ENCODE results near the gene CHI3L2. TPM values are rescaled to one million over a fixed set of nuclear protein-coding genes. Genes with fewer than 3 reads are reported as not detected.

Gene CHI3L2
- total and polyA plus RNA-seq, 9 of the 15 experiments (the other 6 are each of a cell fraction or from before 2014, with no cell fraction given): 0.07 to 0.27 (median 0.15) TPM; not detected in 6

- TF ChIP-seq ZNF436 (CRISPR knock-in tag; IDR thresholded peaks at IDR 0.05): no peak
- TF ChIP-seq NFATC3 (IDR thresholded peaks at IDR 0.05): no peak
- peak; percentile 76 to 91 (median 79) for TF ChIP-seq CTCF (IDR thresholded peaks at IDR 0.05 in 2 of 3, conservative IDR thresholded peaks at IDR 0.05 in 1 of 3; ENCODE audit: insufficient read depth in 2 of 3, low read depth in 1 of 3, low read length in 3 of 3)
- TF ChIP-seq RAD21 (CRISPR knock-in tag; conservative IDR thresholded peaks at IDR 0.05 in 1 of 2, IDR thresholded peaks at IDR 0.05 in 1 of 2): peak; percentile 53 to 71
These were observed 29.8 kb upstream of the CHI3L2 start (continued) for GRCh38 chr1:111197598-111198284.

- Histone ChIP-seq H3K9ac (ENCODE audit: insufficient read depth in 1 of 2, low read depth in 2 of 2, low read length in 2 of 2) (no peak overlapping the region), H2AFZ (ENCODE audit: low read depth, low read length) (no peak overlapping the region), H3K4me3 (no peak overlapping the region), H3K4me1 (replicated peaks in 1 of 2; ENCODE audit: control insufficient read depth in 2 of 2, insufficient read depth in 2 of 2, low read length in 2 of 2) (peaks cover 21 to 29% of the 10 kb centered on the region in 2 experiments), H3K9me1 (ENCODE audit: control insufficient read depth, insufficient read depth, low read length) (no peaks in the 10 kb centered on the region), H3K4me2 (ENCODE audit: insufficient read depth, low read length) (no peak overlapping the region), H3K79me2 (ENCODE audit: control insufficient read depth, insufficient read depth, low read length) (no peaks in the 10 kb centered on the region), H3K36me3 (ENCODE audit: control insufficient read depth, insufficient read depth, low read length) (no peaks in the 10 kb centered on the region), H3K9me3 (replicated peaks; ENCODE audit: control insufficient read depth, insufficient read depth, low read depth, low read length) (no peaks in the 10 kb centered on the region), H3K27ac (ENCODE audit: extremely low read depth, low read depth, low read length) (no peak overlapping the region), H3K27me3 (ENCODE audit: control insufficient read depth in 2 of 2, insufficient read depth in 2 of 2, low read length in 2 of 2) (no peaks in the 10 kb centered on the region; a peak in 1 of 5 replicates), H4K20me1 (replicated peaks; ENCODE audit: control insufficient read depth, insufficient read depth, low read length) (no peaks in the 10 kb centered on the region)
- in situ Hi-C loops (cut with MboI) (no loop called here), intact Hi-C loops (cut with micrococcal nuclease) (no loop called here)
- POLR2A ChIA-PET: interaction anchor here (0.7 to 1.1 kb wide), 4 partner anchors 11 to 65 kb away, joined by 3 to 5 read pairs (median 3); no protein-coding TSS in a partner anchor
- TF ChIP-seq ELF2 (CRISPR knock-in tag; IDR thresholded peaks at IDR 0.05) (0 out of 2 replicates have a peak, but pooled peaks have one; percentile 11), ESRRB (CRISPR knock-in tag; IDR thresholded peaks at IDR 0.05; ENCODE audit: borderline replicate concordance) (no peak)
- 42% methylated on average over 5 of the region's 5 CpGs for WGBS (ENCODE audit: insufficient coverage, low coverage, missing lambda C conversion rate)
- FAIRE-seq: no peak
- no peak for ATAC-seq
- CTCF ChIA-PET (ENCODE audit: low intra/inter-chr PET ratio): interaction anchor here (0.5 kb wide), 1 partner anchor 418 kb away, joined by 3 read pairs; no protein-coding TSS in a partner anchor
- BruUV-seq (replicated peaks): no TSS peak
- no peak for DNase-seq (ENCODE audit: extremely low read depth in 1 of 4, low spot score in 3 of 4)
These were observed 28.7 kb upstream of the CHI3L2 start for GRCh38 chr1:111198836-111199235.
